ENCODE measurements around the gene SLC13A4.
"Not testable (repeated sequence)": the region's sequence is repeated elsewhere in the genome, so short reads cannot be mapped to it uniquely, and the experiment has no call there.

Gene SLC13A4

DNA sequence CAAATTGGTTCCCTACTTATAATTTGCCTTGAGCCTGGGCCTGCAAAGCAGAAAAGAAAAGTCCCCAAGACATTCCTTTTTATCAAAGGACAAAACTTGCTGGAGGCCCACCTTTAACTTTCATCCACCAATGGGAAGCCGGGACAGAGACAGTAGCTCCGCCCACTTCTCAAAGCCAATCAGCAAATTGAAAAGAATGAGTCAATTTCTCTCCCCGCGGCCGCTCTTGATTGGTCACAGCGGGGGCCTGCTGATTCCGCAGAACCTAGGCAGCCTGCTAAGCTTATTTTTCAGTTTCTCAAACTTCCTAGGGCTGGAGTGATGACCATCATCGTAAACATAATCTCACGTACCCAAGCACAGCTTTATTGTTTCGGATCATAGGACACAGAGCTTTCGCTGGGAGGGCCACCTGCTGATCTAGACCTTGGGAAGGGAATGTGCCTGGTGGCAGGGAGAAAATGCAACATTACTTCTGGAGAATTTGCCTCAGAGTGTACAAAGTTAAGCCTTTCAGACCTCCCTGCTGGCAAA, at the start of gene SLC13A4:
TSS of gene SLC13A4 (minus strand) at position 51 of the 534 bp plus-strand sequence. CDS start 690 bp downstream, outside the sequence.
- FAIRE-seq (no peak), DNase-seq (ENCODE audit: insufficient read length, low spot score) (no peak)

DNA sequence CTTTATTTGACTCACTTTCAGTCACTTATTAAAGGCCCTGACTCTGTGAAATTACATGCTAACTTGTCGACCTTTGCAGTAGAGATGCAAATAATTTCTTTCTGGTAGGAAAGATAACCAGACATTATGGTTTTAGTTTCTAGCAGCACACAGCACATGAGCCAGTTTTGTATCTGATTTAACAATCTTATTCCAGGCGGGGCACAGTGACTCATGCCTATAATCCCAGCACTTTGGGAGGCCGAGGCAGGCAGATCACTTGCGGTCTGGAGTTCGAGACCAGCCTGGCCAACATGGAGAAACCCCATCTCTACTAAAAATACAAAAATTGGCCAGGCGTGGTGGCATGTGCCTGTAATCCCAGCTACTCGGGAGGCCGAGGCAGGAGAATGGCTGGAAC, 47.9 kb upstream of the SLC13A4 start:
- not testable (repeated sequence) for FAIRE-seq

DNA sequence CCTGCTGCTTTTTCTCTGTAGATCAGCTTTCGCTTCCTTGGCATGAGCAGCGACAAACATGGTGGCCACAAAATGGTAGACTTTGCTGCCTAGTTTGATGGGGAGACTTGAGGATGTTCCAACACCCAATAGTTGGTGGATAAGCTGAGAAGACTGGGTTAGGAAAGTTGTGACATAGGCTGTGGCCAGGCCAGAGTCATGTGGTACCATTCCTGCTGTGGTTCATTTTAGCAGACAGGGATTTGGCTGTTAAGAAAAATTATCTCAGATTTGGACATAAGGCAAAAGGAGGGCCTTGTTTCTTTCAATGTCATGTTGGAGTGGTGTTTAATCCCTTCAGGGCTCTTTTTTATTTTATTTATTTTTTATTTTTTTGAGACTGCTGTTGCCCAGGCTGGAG, 47.2 kb upstream of the SLC13A4 start:
- FAIRE-seq (no peak), DNase-seq (ENCODE audit: insufficient read length, low spot score) (no peak)

More for the DNA sequence above, 47.9 kb upstream of the SLC13A4 start:
- DNase-seq (ENCODE audit: insufficient read length, low spot score): not testable (repeated sequence)

DNA sequence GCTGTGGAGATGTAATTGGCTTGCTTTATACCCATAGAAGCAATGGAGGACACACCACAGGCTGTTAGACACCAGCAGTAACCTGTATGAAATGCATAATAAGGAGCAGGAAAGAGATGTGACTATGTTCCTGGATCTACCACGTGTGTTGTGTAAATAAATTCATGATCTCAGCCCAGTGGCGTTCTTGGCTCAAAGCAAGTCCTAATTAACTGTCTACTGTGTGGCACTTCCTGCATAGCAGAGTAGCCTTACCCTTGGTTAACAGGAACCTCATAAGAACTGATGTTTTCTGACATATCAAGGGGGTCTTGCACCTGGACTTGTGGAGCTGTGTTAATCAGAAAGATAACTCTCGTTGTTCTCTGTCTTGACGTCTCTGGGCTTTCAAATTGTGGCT, 46.3 kb upstream of the SLC13A4 start:
- FAIRE-seq (no peak), DNase-seq (ENCODE audit: insufficient read length, low spot score) (no peak)

DNA sequence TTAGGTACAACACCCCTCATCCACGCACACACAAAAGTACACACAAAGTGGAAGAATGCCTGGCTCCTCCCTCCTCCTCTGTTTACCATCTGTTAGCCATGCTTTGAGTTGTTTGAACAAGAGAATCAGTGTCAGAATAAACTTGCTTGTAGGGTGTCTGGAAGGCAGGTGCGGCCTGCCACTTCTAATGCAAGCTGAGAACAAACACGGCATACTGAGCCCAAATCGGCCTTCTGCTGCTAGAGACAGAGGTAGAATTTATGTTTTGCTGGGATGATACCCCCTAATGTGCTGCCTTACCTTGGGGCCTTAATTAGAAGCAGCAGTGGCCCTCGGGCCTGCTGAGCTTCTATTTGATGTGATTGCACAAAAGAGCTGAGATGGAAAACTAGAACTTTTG, 45.5 kb upstream of the SLC13A4 start:
- DNase-seq (ENCODE audit: insufficient read length, low spot score): no peak
- no peak for FAIRE-seq

DNA sequence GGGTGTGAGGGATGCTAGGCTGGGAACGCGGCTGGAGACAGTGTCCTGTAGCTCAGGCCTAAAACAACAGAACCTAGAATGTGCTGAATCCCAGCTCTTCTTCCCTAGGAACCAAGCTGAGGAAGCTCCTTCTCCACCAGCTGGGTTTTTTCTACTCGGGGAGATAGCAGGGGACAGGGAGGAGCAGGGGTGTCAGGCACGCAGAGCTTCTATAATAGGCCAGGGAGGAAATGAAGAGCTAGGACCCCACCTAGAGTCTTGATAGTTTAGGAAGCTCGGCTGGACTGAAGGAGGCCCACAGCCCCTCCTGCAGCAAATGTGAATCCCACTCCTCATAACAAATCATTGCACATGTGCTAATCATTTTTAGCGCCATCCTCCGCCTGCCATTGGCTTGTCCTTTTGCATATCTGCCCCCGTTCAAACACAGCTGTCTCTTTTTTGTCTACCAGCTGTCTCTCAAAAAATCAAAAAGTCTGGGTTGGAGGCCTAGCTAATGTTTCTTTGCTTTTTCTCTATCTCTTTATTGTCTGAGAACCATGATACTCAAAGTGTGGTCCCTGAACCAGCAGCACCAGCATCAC, 44.7 kb upstream of the SLC13A4 start:
- FAIRE-seq: no peak

DNA sequence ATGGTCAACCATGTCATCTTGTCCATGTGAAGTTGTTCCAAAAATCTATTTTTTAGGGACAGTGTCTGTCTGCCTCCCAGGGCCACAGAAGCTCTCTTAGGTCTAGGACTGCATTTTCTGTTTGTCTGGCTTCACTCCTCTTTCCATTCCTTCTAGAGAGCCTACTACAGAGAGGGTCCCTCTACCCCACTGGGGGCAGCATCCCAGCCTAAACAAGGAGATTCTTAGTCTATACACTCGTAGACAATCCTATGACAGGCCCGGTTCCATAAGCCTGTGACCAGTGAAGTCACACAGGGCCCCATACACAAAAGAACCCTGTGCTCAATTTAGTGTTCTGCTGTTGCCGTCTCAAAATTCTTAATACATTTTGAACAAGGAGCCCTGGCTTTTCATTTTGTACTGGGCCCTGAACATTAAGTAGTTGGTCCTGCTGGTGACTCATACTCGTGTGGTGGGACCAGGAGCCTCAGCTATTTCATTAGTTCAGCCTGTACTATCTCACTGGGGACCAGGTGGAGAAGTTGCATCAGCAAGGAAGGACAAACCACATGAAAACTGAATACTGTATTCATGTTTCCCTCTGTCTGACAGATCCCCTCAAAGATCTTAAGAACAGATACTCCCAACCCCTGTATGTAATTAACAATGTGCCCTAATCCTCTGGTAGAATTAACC, 44.1 kb upstream of the SLC13A4 start:
- no peak for FAIRE-seq

More for the DNA sequence above, 44.7 kb upstream of the SLC13A4 start:
- DNase-seq (ENCODE audit: insufficient read length, low spot score): no peak

GRCh38 chr7:135771051-135771450, 43.1 kb upstream of the SLC13A4 start:
- no peak for FAIRE-seq
- DNase-seq (ENCODE audit: insufficient read length, low spot score): no peak

More for the DNA sequence above, 44.1 kb upstream of the SLC13A4 start:
- no peak for DNase-seq (ENCODE audit: insufficient read length, low spot score)

DNA sequence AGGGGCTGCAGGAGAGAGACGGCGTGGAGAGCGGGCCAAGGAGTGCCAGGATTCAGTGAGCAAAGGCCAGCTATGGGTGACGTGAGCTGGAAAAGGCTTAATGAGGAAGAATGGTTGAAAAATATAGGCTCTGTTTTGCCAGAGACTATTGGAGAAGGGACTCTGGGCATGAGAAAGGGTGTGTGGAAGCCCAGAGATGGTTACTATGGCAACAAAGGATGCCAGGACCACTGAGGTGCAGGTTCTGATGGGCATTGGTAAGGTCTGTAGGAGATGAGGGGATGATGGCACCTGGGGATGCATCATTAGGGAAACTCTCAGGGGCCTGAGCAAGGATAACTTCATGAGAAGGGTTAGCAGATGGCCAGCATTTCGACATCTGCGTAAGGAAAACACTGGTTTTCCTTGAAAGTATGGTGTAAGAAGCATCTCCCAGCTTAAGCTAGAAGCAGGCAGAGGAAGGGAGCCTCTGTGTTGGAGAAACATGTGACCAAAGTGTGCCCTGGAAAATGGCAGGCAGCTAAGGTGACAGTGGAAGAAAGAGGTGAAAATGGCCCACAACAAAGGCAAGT, 42.2 kb upstream of the SLC13A4 start:
- FAIRE-seq: no peak
- no peak for DNase-seq (ENCODE audit: insufficient read length, low spot score)

DNA sequence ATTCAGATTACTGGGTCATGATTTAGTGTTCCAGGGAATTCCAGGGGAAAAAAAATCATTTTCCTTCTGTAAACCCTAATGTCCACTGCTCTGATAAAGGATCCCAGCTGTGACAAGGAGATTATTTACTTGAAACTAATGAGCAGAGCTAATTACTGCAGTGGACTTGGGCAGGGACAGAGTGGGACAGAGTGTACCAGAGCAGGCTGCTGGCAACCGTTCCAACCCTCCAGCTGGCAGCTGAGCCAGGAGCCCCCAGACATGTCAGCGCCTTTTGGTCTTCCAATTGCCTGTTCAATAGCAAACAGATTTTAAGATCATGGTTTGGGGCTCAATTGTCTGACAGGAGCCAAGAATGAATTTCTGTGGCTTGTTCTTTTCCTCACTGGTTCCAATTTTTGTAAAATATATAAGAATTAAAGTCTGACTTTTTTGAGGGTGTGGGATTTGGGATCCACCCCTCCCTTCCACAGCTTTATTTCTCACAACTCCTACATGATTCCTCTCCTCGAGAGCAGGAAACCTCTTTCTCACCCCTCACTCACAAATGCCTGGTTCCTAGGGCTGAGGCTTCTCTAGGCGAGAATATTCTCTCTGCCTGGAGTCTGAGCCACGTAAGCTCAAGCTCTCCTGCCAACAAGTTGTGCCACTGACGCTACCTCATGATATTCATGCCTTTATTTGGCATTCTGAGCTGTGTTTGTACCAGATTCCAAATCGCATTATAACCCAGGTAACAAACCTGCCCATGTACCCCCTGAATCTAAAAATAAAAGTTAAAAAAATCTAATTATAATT, 41.2 kb upstream of the SLC13A4 start:
- DNase-seq (ENCODE audit: insufficient read length, low spot score): no peak
- FAIRE-seq: no peak

DNA sequence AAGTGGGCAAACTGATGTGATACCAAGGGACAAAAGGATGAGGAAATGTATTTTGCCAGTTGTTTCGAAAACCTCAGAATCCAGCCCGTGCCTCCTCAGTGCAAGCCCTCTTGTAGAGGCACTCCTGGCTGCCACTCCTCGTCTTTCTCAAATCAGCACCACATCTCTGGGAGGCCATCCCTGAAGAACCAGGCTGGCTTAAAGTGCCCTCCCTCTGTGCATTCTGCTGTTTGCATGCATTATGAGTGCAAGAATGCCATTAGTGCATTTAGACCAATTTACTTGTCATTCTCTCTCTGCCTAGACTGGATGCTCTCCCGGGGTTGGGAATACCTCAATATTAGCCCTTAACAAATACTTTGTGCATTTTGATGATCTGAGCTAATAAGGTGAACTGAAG, 40.5 kb upstream of the SLC13A4 start:
- FAIRE-seq (no peak), DNase-seq (ENCODE audit: insufficient read length, low spot score) (no peak)

DNA sequence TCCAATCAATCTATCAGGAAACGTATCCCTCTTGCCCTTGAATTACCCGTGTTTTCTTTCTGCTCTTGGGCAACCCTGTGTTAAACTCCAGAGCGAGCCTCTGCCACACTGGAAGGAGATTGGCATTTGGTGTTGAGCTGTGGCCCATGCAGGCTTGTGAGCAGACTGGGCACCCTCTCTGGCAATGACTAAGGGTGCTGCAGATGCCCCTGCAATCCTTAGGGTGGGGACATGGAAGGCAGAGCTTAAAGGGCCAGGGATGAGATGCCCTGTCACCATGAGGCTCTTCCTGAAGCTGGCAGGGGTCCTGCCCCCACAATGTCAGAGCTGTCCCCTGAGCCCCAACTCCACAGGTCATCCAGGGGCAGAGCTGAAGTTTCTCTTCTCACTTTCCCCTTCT, 40.1 kb upstream of the SLC13A4 start:
- no peak for FAIRE-seq
- no peak for DNase-seq (ENCODE audit: insufficient read length, low spot score)

DNA sequence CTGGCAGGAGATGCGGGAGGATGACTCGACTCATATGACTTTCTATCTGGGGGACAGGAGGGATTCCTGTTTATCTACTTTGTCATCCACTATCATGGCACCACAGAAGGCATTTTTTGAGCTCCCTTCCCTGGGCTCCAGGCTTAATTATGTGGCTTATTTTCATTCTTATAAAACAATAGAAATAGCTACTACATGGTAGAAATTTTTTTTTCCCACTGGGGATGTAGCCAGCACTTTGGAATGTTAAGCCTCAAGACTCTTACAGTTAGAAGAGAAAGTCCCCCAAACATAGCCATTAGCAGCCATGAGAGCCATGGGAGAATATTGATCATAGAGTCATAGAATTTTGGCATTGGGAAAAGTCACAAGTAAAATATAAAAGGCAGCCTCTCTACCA, 35.3 kb upstream of the SLC13A4 start:
- FAIRE-seq (no peak), DNase-seq (ENCODE audit: insufficient read length, low spot score) (no peak)

DNA sequence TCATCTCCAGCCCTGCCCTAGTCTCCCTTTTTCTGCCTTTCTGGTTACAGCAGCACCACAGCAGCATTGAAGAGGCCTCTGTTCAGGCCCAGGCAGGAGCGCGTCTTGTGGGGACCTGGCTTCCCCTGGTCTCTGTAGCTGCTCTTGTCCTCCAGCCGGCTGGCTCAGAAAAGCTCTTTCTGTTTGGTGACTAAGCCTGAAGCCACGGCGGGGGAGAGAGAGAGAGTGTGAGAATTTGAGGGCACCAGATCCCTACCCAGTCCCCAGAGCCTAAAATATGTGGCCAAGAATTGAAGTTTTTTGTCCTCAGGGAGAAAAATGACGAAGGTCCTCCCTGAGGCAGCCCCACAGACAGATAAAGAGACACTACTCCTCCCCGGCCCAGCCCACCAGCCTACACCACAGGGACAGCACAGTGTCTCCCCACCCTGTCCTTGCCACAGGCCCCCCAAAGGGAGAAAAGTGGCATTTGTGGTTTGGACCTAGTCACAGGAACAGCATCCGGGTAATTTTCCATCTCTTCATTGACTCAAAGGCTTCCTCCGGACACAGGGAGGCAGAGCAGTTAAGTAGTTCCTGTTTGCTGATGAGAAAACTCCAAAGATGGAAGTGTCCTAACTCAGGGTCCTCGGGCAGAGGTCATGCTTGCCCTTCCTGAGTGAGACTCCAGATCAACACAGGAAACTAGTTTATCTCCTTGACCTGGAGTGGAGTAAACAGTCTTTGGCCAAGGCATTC, 33.9 kb upstream of the SLC13A4 start:
- FAIRE-seq: no peak

GRCh38 chr7:135759532-135759931, 31.5 kb upstream of the SLC13A4 start:
- DNase-seq (ENCODE audit: insufficient read length, low spot score): no peak
- no peak for FAIRE-seq

More for the DNA sequence above, 33.9 kb upstream of the SLC13A4 start:
- DNase-seq (ENCODE audit: insufficient read length, low spot score): no peak

GRCh38 chr7:135758531-135758932, 30.5 kb upstream of the SLC13A4 start:
- DNase-seq (ENCODE audit: insufficient read length, low spot score) (no peak), FAIRE-seq (no peak)

GRCh38 chr7:135757719-135758411, 29.9 kb upstream of the SLC13A4 start:
- FAIRE-seq (no peak), DNase-seq (ENCODE audit: insufficient read length, low spot score) (no peak)

- DNase-seq (ENCODE audit: insufficient read length, low spot score) (no peak), FAIRE-seq (no peak)
Measured at GRCh38 chr7:135756191-135756590, 28.2 kb upstream of the SLC13A4 start.

GRCh38 chr7:135755351-135755753, 27.4 kb upstream of the SLC13A4 start:
- DNase-seq (ENCODE audit: insufficient read length, low spot score) (no peak), FAIRE-seq (no peak)

Measured in GM19239 (cell line).